Mucosa of descending colon (tissue), 3 donors: ENCODE results near the gene SIAH2. TPM values are rescaled to one million over a fixed set of nuclear protein-coding genes. Genes with fewer than 3 reads are reported as not detected.

Experiments used
- ATAC-seq: fragments of 200-7000 bp; cut with Tn5 transposase; one replicate; pipeline ENCODE4 v1.9.1; 2020; ENCODE audit warnings: mild to moderate bottlenecking, moderate library complexity
- DNase-seq, 3 donors: peaks; one replicate each; pipeline ENCODE4 v3.0.0-alpha.2; 2020
- H3K36me3 ChIP-seq: fragments of 200-600 bp; one replicate; pipeline ENCODE4 v1.8.0; 2021; ENCODE audit warnings: low read depth, mild to moderate bottlenecking
- H3K4me1 ChIP-seq: fragments of 200-600 bp; one replicate; pipeline ENCODE4 v1.8.0; 2021; ENCODE audit warnings: low read depth, mild to moderate bottlenecking
- H3K4me3 ChIP-seq: fragments of 200-600 bp; one replicate; pipeline ENCODE4 v1.8.0; 2021; ENCODE audit warnings: mild to moderate bottlenecking
- H3K9me3 ChIP-seq: fragments of 200-600 bp; one replicate; pipeline ENCODE4 v1.8.0; 2021; ENCODE audit warnings: mild to moderate bottlenecking
- CTCF ChIP-seq: fragments of 200-600 bp; IDR thresholded peaks from one replicate; pipeline ENCODE4 v1.8.0; 2022; ENCODE audit warnings: antibody characterized with exemption, mild to moderate bottlenecking
- intact Hi-C, 2 donors: fragments of 100-400 bp; cut with DNase I in 1 of 2; cut with micrococcal nuclease in 1 of 2; formaldehyde crosslinking; loops; one replicate each; pipeline versions ENCODE4 v1.11.0 to v1.11.1; 2022; cut with DNase I, micrococcal nuclease
- total RNA-seq, 3 donors: library from RNA; stranded (reverse); fragmentation: NEBNext Ultra II Directional in 2 of 3; extraction: Animal tissue kit (Norgen Biotek cat#: 25700) in 2 of 3; gene quantifications; one replicate each; pipeline versions ENCODE4 v1.2.1 to v1.2.4, GENCODE V29; 2021 to 2023
- donor health status: DM: no; HTN: no; CAD: no; lungs with moderate emphysema.
- donor health status: DM: no; HTN: no; CAD: no.
- donor health status: DM: no; HTN: yes; CAD: no.

The SIAH2 gene
- total RNA-seq, 3 donors from 2014 or later: 17.2 to 31.8 (median 23.5) TPM

DNA sequence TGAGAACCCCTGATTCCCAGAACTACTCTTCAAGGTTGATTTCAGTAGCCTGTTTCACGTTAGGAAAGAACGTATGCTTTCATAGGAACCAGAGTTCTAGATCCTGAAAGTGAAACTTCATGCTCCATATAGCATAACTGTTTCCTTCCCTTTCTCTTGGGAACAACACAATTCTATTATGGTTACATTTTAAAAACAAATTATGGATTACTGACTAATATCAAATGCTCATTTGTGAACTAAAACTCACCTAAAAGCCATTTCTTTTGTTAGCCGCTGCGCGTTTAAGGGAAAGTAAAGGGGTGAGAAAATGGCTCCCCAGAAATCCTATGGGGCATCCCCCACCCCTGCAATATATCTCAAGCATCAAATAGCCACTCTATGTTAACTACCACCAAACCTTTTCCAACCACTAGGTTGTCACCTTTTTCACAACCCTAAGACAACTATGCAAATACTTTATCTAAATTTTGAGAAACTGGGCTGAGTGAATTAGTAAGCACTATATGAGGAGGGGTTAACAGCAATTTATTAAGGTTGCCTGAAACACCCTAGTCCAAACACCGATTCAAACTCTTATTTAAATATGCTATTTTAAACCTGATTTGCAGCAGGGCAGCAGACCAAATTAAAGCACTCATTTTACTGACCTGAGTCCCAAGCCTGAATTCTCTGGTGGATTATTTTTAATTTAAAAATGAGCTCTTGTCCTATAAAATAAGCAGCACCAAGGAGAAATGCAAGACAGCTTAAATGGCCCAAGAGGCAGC is 2.4 kb downstream of the SIAH2 start:
- Histone ChIP-seq H3K4me3 (no peak overlapping the region), H3K36me3 (no peaks in the 10 kb centered on the region), H3K9me3 (no peaks in the 10 kb centered on the region), H3K4me1 (peaks cover 70% of the 10 kb centered on the region)
- TF ChIP-seq CTCF: no peak
- intact Hi-C loops: no loop called here
- ATAC-seq (no peak), DNase-seq (no peak)

DNA sequence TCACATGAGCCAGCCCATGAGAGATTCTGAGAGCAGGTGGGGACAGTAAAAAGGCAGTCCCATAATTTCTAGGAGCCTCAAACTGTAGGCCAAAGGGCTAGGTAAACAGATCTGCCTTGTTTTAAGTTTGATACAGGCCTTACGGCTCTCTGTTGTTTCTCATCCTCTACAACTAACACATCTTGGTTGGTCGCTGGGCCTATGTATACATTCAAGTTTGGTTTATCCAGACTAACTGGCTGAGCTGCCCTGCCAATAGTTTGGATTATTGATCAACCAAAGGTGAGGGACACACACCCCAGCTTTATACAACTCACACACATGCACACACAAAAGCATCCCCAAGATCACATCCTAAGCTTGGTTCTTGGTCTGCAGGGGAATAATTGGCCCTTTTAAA is 3.0 kb downstream of the SIAH2 start:
- intact Hi-C loops: no loop called here
- ATAC-seq (no peak), DNase-seq (peak in 1 of 3 donors; percentile 33)
- peaks cover 69% of the 10 kb centered on the region for H3K4me1 ChIP-seq
- no peaks in the 10 kb centered on the region for H3K36me3 ChIP-seq
- no peaks in the 10 kb centered on the region for H3K9me3 ChIP-seq
- TF ChIP-seq CTCF: no peak
- no peak overlapping the region for H3K4me3 ChIP-seq

GRCh38 chr3:150759319-150759718 is 3.6 kb downstream of the SIAH2 start:
- peaks cover 63% of the 10 kb centered on the region for H3K4me1 ChIP-seq
- ATAC-seq (no peak), DNase-seq (no peak)
- H3K36me3 ChIP-seq: no peaks in the 10 kb centered on the region
- intact Hi-C loops: no loop called here
- no peak overlapping the region for H3K4me3 ChIP-seq
- H3K9me3 ChIP-seq: no peaks in the 10 kb centered on the region
- TF ChIP-seq CTCF: no peak

- Histone ChIP-seq H3K4me1 (peaks cover 65% of the 10 kb centered on the region), H3K9me3 (no peaks in the 10 kb centered on the region), H3K4me3 (no peak overlapping the region), H3K36me3 (no peaks in the 10 kb centered on the region)
- no peak for TF ChIP-seq CTCF
- ATAC-seq (no peak), DNase-seq (no peak)
- intact Hi-C loops: no loop called here
Measured at GRCh38 chr3:150757768-150758167, 5.2 kb downstream of the SIAH2 start.

DNA sequence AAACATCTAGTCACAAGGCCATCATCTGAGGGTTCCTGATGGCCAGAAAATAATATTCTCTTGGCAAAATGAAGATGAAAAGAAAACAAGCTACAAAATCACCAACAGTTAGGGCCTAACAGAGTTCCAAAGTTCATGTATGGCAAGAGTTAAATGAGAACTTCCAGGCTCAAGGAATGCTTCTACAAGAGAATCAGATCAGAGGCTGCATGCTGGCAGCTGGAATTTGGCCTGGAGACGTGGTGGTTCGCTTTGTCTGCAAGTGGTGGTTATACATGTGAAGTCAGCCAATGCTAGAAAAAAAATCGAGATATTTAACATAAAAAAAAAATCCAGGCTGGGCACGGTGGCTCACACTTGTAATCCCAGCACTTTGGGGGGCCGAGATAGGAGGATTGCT is 5.6 kb downstream of the SIAH2 start:
- no peak overlapping the region for H3K4me3 ChIP-seq
- intact Hi-C loops: no loop called here
- peaks cover 69% of the 10 kb centered on the region for H3K4me1 ChIP-seq
- H3K9me3 ChIP-seq: no peaks in the 10 kb centered on the region
- no peak for TF ChIP-seq CTCF
- H3K36me3 ChIP-seq: no peaks in the 10 kb centered on the region
- no peak for DNase-seq
- no peak for ATAC-seq
